GM12873 (cell line): Measurements from ENCODE around the gene SMTNL2.

Experiments
- CTCF ChIP-seq: IDR thresholded peaks from 2 replicates; pipeline ENCODE4 v1.5.1; 2012; ENCODE audit warnings: low read depth, mild to moderate bottlenecking, moderate library complexity, low read length, control low read depth; ENCODE audit not compliant: insufficient read depth; ENCODE audit errors: missing control alignments

The SMTNL2 gene

DNA sequence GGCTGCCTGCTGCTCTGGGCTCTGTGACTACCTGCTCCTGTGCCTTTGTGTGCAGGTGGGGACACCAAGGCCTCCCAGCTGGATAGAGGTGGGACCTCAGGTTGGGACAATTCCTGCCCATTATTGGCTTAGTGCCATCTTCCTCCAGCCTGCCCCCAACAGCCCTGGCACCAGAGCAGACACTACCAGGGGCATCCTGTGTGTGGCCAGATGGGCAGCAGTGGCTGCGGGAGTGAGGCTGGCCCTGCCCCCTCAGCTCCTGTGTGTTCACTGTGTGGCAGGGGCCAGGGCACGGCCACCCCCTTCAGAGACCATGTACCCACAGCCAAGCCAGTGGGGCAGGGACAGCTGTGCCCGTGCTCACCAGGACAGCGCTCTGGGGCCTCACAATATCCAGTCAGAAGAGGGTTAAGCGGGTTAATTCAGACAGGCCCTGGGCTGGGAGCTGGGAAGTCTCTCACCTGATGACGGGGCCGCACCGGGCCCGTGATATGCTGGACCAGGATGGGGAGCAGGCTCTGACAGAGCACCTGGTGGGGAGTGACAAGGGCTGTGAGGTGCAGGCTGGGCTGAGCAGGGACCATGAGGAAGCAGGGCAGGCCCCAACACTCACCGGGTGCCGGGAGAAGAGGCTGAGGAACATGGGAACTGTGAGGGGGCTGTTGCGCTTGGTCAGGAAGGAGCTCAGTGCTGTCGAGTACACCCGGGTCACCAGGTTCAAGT, 42.2 kb upstream of the SMTNL2 start:
- no peak for TF ChIP-seq CTCF

GRCh38 chr17:4542726-4543191, 41.6 kb upstream of the SMTNL2 start:
- TF ChIP-seq CTCF: no peak

DNA sequence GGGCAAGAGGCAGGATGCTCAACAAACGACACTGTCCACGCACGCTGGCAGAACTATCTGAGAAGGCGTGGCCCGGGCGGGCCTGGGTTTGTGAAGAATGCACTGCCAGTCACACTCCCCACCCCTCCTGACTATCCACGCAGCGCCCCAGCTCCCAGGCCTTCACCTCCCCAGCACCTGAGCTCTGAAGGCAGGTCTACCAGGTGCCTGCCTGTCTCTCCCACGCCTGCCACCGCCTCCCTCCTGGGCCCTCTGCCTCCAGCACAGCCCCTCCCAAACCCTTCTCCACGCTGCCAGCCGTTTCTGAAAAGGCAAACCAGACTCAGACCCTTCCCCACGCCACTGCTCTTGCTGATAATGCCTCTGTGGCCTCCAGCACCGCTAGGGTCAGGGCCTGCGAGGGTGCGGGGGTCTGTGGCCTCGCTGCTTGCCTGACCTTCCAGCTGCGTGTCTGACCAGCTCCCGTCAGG, 40.7 kb upstream of the SMTNL2 start:
- TF ChIP-seq CTCF: no peak

GRCh38 chr17:4544135-4544950, 40.0 kb upstream of the SMTNL2 start:
- TF ChIP-seq CTCF: no peak

DNA sequence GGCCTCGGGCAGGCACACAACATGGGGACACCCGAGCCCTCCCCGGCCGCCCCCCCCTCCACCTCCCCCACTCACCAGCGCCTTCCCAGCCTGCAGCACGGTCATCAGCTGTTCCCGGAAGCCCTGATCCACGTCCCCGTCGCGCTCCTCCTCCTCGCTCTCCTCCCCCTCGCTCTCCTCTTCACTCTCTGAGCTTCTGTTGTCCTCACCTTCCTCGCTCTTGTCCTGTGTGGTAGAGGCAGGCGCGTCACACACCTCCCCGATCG, 39.4 kb upstream of the SMTNL2 start:
- no peak for TF ChIP-seq CTCF

GRCh38 chr17:4545217-4545951, 38.9 kb upstream of the SMTNL2 start:
- TF ChIP-seq CTCF: no peak
